ENCODE results near the gene IL1RL2. TPM values are rescaled to one million over a fixed set of nuclear protein-coding genes. Genes with fewer than 3 reads are reported as not detected.

The IL1RL2 gene
- total RNA-seq, 1 experiment from 2014 or later: not detected

GRCh38 chr2:102197389-102198137 lies 10.7 kb downstream of the IL1RL2 start:
- Histone ChIP-seq H3K4me3 (ENCODE audit: low read depth, low read length, poor library complexity, severe bottlenecking) (no peak overlapping the region), H3K27me3 (replicated peaks; ENCODE audit: insufficient read depth, low read depth, low read length, poor library complexity) (peaks cover 7% of the 10 kb centered on the region), H3K27ac (ENCODE audit: low read depth, low read length, poor library complexity, severe bottlenecking) (no peak overlapping the region), H3K4me1 (ENCODE audit: insufficient read depth, low read length, poor library complexity, severe bottlenecking) (no peaks in the 10 kb centered on the region), H3K36me3 (ENCODE audit: insufficient read depth, low read length, poor library complexity, severe bottlenecking) (no peaks in the 10 kb centered on the region), H3K9me3 (ENCODE audit: low read depth, low read length, poor library complexity, severe bottlenecking) (no peaks in the 10 kb centered on the region)
- ChIA-PET POLR2A (ENCODE audit: low non-redundant PET) (no interaction called here), CTCF (no interaction called here)
- DNase-seq (ENCODE audit: low spot score): no peak
- BruUV-seq (replicated peaks): no TSS peak
- TF ChIP-seq, protein P1, sequence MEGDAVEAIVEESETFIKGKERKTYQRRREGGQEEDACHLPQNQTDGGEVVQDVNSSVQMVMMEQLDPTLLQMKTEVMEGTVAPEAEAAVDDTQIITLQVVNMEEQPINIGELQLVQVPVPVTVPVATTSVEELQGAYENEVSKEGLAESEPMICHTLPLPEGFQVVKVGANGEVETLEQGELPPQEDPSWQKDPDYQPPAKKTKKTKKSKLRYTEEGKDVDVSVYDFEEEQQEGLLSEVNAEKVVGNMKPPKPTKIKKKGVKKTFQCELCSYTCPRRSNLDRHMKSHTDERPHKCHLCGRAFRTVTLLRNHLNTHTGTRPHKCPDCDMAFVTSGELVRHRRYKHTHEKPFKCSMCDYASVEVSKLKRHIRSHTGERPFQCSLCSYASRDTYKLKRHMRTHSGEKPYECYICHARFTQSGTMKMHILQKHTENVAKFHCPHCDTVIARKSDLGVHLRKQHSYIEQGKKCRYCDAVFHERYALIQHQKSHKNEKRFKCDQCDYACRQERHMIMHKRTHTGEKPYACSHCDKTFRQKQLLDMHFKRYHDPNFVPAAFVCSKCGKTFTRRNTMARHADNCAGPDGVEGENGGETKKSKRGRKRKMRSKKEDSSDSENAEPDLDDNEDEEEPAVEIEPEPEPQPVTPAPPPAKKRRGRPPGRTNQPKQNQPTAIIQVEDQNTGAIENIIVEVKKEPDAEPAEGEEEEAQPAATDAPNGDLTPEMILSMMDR (conservative IDR thresholded peaks at IDR 0.05; ENCODE audit: low read depth, low read length): no peak
- TF ChIP-seq EZH2 (IDR thresholded peaks at IDR 0.05; ENCODE audit: borderline replicate concordance, low read depth, low read length, poor library complexity, severe bottlenecking): no peak
- intact Hi-C loops (cut with micrococcal nuclease; ENCODE audit: unreplicated experiment): no loop called here

GRCh38 chr2:102200539-102200938 lies 13.7 kb downstream of the IL1RL2 start:
- TF ChIP-seq, protein P1 (conservative IDR thresholded peaks at IDR 0.05; ENCODE audit: low read depth, low read length): no peak
- no peak for TF ChIP-seq EZH2 (IDR thresholded peaks at IDR 0.05; ENCODE audit: borderline replicate concordance, low read depth, low read length, poor library complexity, severe bottlenecking)
- intact Hi-C loops (cut with micrococcal nuclease; ENCODE audit: unreplicated experiment): no loop called here
- Histone ChIP-seq H3K9me3 (ENCODE audit: low read depth, low read length, poor library complexity, severe bottlenecking) (no peaks in the 10 kb centered on the region), H3K36me3 (ENCODE audit: insufficient read depth, low read length, poor library complexity, severe bottlenecking) (no peaks in the 10 kb centered on the region), H3K27ac (ENCODE audit: low read depth, low read length, poor library complexity, severe bottlenecking) (no peak overlapping the region), H3K27me3 (replicated peaks; ENCODE audit: insufficient read depth, low read depth, low read length, poor library complexity) (peaks cover 7% of the 10 kb centered on the region), H3K4me1 (ENCODE audit: insufficient read depth, low read length, poor library complexity, severe bottlenecking) (no peaks in the 10 kb centered on the region), H3K4me3 (ENCODE audit: low read depth, low read length, poor library complexity, severe bottlenecking) (no peak overlapping the region)
- ChIA-PET CTCF (no interaction called here), POLR2A (ENCODE audit: low non-redundant PET) (no interaction called here)
- no TSS peak for BruUV-seq (replicated peaks)
- DNase-seq (ENCODE audit: low spot score): no peak

DNA sequence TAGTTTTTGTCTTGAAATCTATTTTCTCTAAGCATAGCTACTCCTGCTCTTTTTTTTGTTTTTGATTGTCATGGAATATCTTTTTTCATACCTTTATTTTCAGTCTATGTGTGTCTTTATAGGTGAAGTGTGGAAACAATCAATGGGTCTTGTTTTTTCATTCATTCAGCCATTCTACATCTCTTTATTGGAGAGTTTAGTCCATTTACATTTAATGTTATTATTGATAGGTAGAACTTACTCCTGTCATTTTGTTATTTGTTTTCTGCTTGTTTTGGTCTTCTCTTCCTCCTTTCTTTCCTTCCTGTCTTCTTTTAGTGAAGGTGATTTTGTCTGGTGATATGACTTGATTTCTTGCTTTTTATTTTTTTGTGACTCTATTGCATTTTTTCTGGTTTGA lies 17.8 kb downstream of the IL1RL2 start:
- no peaks in the 10 kb centered on the region for H3K36me3 ChIP-seq (ENCODE audit: insufficient read depth, low read length, poor library complexity, severe bottlenecking)
- H3K9me3 ChIP-seq (ENCODE audit: low read depth, low read length, poor library complexity, severe bottlenecking): no peaks in the 10 kb centered on the region
- ChIA-PET POLR2A (ENCODE audit: low non-redundant PET) (no interaction called here), CTCF (no interaction called here)
- TF ChIP-seq, protein P1 (conservative IDR thresholded peaks at IDR 0.05; ENCODE audit: low read depth, low read length): no peak
- TF ChIP-seq EZH2 (IDR thresholded peaks at IDR 0.05; ENCODE audit: borderline replicate concordance, low read depth, low read length, poor library complexity, severe bottlenecking): no peak
- intact Hi-C loops (cut with micrococcal nuclease; ENCODE audit: unreplicated experiment): no loop called here
- no peak overlapping the region for H3K4me3 ChIP-seq (ENCODE audit: low read depth, low read length, poor library complexity, severe bottlenecking)
- H3K27me3 ChIP-seq (replicated peaks; ENCODE audit: insufficient read depth, low read depth, low read length, poor library complexity): no peaks in the 10 kb centered on the region
- BruUV-seq (replicated peaks): no TSS peak
- no peak overlapping the region for H3K27ac ChIP-seq (ENCODE audit: low read depth, low read length, poor library complexity, severe bottlenecking)
- H3K4me1 ChIP-seq (ENCODE audit: insufficient read depth, low read length, poor library complexity, severe bottlenecking): no peaks in the 10 kb centered on the region
- no peak for DNase-seq (ENCODE audit: low spot score)
